ENCODE results near the gene FLT1.

- TF ChIP-seq CTCF (IDR thresholded peaks at IDR 0.05) (no peak), ZFX (IDR thresholded peaks at IDR 0.05; ENCODE audit: borderline replicate concordance) (no peak)
Observed at GRCh38 chr13:28336193-28336657, 158.7 kb downstream of the FLT1 start.

Measured in 22Rv1 (cell line).